Inflammatory macrophage (primary cell): Measurements from ENCODE around the gene FKBP4.
"Not testable (repeated sequence)": the region's sequence is repeated elsewhere in the genome, so short reads cannot be mapped to it uniquely, and the experiment has no call there.

Source experiments
- DNase-seq, 2 donors: peaks; one replicate each; pipeline ENCODE4 v3.0.0-alpha.2; 2020 to 2022
- total RNA-seq, 18 experiments: gene quantifications; one replicate each; lab custom pipeline; 2026; ENCODE audit warnings: mixed read lengths in 6 of 18, inconsistent platforms in 2 of 18; lab: John Stamatoyannopoulos, UW

Gene FKBP4, protein sequence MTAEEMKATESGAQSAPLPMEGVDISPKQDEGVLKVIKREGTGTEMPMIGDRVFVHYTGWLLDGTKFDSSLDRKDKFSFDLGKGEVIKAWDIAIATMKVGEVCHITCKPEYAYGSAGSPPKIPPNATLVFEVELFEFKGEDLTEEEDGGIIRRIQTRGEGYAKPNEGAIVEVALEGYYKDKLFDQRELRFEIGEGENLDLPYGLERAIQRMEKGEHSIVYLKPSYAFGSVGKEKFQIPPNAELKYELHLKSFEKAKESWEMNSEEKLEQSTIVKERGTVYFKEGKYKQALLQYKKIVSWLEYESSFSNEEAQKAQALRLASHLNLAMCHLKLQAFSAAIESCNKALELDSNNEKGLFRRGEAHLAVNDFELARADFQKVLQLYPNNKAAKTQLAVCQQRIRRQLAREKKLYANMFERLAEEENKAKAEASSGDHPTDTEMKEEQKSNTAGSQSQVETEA
- total RNA-seq: 21.4 to 85.9 (median 59.0) reads per million in 18 experiments

DNA sequence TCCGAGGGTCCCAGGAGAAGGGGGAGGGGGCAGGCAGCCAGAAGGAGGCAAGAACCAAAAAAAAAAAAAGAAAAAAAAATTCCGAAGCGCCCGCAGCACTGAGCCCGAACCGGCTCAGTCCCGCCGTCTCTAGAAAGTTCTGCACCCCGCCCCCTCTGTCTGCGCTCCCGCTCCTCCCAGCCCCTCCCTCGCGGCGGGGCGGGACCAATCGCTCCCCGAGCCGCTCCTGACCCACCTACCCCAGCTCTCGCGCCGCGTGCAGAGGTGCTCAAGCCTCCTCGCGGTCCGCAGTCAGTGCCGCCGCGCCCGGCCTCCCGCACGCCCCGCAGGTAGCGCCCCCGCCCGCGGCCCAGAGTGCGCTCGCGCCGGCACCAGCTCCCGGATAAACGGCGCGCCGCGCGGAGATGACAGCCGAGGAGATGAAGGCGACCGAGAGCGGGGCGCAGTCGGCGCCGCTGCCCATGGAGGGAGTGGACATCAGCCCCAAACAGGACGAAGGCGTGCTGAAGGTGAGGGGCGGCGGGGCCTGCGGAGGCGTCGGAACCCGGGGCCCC lies at the start of gene FKBP4:
Gene FKBP4, plus strand, starts transcription at position 235 of the 554 bp plus-strand sequence. Its CDS starts 170 bp downstream, at position 405.
- peak; percentile 76 to 85 for DNase-seq

DNA sequence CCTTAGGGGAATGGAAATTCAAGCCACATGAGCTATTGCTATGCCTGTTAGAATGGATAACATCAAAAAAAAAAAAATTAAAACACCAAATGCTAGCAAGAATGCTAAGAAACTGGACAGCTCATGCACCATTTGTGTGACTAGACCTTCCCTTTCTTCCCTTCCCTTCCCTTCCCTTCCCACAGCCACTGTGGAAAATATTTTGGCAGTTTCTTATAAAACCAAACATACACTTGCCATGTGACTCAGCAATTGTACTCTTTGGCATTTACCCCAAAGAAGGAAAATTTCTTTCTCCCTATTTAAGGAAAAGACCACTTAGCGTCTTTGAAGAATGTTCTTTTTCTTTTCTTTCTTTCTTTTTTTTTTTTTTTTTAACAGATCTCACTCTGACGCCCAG lies 49.1 kb upstream of the FKBP4 start:
- DNase-seq: no peak

DNA sequence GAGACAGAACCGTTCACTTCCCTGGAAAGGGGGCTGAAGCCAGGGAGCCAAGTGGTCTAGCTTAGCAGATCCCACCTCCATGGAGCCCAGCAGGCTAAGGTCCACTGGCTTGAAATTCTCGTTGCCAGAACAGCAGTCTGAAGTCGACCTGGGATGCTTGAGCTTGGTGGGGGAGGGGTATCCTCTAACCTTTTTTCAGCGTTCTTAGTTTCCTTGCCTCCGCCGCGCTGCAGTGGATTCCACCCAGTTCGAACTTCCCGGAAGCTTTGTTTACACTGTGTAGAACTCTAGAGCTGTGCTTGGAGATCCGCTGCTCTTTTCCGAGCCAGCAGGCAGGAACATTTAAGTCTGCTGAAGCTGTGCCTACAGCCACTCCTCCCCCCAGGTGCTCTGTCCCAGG lies 45.2 kb upstream of the FKBP4 start:
- no peak for DNase-seq

DNA sequence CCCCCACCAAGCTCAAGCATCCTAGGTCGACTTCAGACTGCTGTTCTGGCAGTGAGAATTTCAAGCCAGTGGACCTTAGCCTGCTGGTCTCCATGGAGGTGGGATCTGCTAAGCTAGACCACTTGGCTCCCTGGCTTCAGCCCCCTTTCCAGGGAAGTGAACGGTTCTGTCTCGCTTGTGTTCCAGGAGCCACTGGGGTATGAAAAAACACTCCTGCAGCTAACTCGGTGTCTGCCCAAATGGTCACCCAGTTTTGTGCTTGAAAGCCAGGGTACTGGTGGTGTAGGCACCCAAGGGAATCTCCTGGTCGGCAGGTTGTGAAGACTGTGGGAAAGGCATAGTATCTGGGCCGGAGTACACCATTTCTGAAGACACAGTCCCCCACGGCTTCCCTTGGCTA lies 44.6 kb upstream of the FKBP4 start:
- no peak for DNase-seq

DNA sequence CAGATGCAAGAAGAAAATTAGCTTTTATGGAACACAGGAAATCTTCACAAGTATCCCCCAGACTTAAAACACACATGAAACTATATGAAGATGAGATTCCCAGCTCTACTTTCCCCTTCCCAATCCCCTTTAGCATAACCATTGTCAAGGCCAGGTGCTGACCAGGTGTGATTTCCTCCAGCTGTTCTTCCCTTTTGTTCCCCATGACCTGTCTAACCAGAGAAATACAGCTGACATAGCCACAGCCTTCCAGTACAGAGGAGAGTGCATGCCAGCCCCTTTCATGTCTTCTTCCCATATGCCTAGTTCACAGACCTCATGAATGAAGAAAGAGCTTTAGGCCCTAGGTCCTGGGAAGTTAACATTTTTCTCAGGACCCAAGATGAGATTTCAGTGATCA lies 43.5 kb upstream of the FKBP4 start:
- no peak for DNase-seq

DNA sequence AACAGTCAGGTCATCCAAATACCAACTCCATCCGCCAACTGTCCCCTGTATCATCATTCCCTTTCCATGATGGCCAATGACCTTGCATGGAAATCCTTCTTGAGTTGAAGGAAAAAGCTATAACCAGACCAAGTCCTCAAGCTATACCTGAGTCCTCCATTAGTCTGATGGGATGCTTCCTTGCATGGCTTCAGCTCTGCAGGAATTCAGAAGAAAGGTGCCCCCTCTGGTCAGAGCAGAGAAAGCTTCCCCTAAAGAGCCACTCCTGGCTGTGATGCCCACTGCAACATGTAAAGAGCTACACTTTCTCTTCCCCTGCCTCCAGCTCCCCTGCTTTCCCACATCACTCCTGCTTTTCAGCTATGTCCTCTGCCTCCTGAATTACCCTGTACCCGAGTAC lies 43.1 kb upstream of the FKBP4 start:
- DNase-seq: no peak

DNA sequence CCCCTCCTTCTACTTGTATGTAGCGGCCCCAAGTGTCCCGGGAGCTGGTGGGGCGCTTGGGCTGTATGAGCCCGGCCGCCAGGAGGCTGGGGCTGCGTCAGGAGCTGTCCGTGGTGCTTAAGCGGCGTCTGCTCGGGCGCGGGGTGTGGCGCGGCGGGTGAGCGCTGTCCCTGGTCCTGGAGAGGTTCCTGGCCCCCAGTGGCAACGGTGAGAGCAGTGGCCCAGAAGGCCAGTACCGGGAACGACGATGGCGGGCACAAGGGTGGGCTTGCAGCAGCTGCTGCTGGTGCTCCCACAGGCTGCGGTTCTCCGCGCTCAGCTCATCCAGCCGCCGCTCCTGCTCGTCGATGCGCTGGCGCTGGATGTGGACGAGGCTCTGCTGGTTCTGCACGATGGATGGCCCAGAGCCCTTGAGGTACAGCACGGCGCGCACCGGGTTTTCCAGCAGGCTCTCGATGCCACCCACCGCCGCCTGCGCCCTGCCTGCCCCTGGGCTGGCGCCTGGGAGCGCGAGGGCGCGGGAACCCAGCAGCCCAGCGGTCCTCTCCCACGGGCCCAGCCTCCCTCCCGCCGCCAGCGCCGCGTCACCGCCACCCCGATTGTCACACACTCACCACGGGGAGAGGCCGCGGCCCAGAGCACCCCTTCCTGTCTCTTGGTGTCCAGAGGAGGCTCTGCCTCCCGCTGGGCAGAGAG lies 41.9 kb upstream of the FKBP4 start:
- peak; percentile 71 to 77 for DNase-seq

DNA sequence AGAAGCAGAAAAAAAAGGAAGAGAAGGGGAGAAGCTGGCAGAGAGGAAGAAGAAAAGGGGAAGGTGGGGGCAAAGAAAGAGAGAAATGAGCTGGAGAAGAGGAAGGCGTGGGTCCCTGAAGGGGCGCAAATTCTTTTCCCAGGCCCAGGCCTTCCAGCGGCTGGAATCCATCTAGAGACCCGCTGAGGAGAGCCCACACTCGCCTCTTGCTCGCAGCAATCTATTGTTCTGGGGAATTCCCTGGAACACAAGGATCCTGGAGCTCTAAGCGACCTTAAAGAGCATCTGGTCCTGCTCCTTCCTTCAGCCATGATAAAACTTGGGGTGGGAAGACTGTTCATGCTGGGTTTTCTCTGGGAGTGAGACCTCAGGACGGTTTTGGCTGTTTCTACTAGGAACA lies 41.2 kb upstream of the FKBP4 start:
- no peak for DNase-seq

DNA sequence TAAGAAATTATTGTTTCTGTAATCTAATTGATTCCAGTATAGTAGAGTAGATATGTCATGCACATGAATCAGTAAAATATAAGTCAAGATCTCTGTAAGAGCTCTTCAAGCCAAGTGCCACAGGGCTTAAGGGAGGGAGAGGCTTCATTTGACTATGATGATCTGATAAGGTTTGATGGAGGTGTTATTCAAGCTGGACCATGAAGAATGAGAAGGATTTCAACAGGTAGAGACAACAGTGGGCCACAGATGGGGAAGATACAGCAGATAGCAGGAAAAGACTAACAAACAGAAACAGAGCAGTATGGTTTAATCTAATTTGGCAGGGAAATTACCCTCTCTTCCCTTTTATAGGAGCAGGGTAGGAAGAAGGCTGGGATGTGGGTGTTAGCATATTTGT lies 40.6 kb upstream of the FKBP4 start:
- no peak for DNase-seq

DNA sequence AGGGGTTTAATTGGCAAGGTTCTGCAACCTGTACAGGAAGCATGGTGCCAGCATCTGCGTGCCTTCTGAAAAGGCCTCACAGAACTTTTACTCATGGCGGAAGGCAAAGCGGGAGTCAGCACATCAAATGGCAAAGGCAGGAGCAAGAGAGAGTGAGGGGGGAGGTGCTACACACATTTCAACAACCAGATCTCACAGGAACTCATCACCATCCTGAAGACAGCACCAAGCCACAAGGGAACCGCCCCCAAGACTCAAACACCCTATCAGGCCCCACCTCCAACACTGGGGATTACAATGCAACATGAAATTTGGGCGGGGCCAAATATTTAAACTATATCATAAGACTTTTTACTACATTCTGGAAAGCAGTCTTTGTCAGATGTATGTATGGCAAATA lies 38.0 kb upstream of the FKBP4 start:
- no peak for DNase-seq

DNA sequence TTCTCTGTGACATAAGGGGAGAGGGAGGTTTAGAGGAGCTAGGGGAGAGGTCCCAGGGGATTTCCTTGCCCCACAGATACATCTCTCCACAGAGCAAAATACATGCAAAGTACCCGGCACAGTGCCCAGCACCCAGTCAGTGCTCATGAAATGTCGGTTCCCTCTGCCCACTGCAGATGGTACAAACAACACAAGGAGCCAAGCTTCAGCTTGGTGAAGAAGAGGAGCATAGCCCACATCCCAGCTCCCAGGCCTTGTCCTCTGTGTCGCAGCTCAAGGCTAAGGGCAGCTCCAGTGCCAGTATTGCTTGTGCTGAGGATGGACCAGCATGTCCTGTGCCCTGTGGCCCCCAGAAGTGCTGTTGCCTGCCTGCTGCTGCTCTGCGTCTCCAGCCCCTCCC lies 35.0 kb upstream of the FKBP4 start:
- DNase-seq: no peak

DNA sequence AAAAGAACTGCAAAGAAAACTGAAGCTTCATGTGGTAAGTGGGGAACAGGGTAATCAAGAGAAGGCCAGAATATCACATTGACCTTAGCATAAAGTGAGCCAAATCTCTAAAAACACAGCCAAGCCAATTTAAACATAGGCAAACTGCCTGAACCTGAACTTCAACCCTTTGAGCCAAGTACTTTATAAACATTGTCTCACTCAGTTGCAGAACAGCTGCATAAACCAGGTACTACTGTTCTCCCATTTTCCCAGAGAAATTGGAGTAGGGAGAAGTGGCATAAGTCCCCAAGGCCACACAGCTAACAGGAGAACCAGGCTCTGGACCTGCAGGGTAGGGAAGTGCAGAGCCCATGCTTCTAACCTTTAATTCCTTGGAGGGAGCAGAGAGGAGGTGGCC lies 30.4 kb upstream of the FKBP4 start:
- DNase-seq: no peak

DNA sequence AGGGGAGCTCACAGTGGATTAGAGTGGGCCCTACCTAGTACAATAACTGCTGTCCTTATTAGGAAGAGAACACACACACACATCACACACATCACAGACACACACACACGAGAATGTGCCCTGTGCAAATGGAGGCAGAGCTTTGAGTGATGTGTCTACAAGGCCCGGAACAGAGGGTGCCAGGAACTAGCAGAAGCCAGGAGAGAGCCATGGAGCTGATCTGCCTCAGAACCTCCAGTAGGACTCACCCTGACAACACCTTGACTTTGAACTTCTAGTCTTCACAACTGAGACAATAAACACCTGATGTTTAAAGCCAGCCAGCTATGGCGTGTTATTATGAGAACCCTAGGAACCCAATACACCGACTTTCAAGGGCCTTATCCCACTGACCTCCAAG lies 29.7 kb upstream of the FKBP4 start:
- no peak for DNase-seq

DNA sequence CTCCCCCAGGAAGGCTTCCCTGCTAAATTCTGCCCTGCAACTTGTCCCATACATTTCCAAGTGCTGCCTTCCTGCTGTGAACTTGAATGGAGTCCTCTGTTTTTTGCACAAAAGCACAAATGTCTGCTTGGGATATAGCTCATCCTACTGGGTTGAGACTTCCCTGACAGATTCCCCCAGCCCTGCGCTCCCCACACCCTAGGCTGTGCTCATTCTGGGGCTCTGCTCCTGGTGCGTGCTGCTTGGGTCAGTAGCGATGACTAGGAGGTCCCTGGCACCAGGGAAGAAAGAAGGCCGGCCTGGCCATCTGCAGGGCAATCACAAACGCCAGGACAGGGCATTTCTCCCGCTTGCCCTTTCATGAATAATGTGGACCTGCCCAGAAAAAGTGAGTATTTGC lies 29.2 kb upstream of the FKBP4 start:
- no peak for DNase-seq

DNA sequence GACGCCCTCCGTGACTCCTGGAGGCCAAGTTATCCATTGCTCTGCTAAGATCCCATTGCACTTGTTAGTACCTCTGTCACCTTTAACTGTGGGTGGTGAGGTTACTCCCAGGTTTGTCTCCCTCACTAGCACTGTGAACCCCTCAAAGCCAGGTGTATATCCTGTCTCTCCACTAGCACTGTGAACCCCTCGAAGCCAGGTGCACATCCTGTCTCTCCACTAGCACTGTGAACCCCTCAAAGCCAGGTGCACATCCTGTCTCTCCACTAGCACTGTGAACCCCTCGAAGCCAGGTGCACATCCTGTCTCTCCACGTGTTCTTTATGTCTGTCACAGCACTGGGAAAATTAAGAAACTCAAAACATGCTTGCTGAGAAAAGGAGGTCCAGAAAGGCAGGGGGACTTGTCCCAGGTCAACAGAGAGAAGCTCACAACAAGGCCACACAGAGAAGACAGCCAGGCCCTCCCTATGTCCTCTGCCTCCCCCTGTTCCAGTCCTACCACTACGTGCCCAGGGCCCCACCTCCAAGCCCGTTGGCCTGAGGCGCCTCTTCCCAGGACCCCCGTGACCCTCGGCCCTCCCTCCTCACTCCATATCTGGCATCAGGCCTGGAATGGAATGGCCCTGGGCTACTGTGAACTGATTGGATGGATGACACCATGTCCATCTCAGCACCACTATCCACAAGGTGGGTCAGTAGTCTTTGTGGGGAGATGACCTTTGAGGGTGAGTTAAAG lies 26.4 kb upstream of the FKBP4 start:
- no peak for DNase-seq

DNA sequence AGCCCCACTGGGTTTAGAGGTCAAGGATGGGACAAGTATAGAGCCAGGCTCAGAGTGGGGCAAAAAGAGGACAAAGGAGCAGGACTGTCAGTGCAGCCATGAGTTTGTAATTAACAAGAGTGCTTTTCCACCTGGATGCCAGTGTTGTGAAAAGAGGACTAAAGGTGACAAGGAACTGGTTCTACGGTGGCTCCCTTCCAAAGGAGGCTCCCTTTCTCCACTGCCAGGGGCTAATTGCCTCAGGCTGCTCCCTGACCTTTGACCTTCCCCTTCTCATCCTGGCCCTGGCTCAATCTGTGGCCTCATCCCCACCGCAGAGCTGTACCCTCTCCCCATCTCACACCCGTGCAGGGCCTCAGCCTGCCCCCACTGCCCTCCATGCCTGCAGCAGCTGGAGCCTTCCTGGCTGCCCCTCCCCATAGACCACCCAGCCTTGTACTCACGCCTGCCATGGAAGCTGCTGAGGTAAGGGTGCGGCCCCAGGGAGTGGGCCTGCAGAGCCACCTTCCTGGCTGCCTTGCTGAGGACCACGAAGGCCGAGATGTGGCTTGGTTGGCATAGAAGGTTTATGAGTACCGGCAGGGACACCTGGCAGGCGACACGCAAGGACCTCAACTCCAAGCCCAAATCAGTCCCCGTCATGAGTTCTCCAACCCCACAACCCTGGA lies 24.8 kb upstream of the FKBP4 start:
- no peak for DNase-seq

DNA sequence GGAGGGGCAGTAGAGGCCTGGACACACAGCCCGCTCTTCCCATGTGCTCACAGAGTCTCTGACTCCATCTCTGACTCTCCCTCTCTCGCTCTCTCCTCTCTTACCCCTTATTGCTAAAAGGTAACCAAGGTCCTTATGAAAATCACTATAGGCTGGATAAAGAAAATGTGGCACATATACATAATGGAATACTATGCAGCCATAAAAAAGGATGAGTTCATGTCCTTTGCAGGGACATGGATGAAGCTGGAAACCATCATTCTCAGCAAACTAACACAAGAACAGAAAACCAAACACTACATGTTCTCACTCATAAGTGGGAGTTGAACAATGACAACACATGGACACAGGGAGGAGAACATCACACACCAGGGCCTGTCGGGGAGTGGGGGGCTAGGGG lies 24.2 kb upstream of the FKBP4 start:
- DNase-seq: not testable (repeated sequence)

DNA sequence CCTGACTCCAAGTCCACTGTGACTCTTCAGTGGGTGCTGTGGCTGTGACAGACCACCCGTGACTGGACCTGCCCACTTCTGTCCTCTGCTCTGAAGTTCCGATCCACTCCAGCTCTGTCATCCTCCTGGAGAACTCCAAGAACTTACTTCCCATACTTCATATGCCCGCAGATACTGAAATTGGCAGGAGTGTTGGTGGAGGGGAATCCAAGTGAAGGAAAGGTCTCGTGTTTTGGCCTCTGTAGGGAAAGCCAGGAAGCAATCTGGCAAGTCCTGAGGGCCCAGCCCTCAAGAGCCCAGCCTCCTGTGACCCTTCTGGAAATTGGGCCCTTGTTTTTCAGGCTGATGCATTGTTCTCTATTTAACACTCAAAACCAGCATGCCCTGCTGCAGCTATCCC lies 22.4 kb upstream of the FKBP4 start:
- no peak for DNase-seq

DNA sequence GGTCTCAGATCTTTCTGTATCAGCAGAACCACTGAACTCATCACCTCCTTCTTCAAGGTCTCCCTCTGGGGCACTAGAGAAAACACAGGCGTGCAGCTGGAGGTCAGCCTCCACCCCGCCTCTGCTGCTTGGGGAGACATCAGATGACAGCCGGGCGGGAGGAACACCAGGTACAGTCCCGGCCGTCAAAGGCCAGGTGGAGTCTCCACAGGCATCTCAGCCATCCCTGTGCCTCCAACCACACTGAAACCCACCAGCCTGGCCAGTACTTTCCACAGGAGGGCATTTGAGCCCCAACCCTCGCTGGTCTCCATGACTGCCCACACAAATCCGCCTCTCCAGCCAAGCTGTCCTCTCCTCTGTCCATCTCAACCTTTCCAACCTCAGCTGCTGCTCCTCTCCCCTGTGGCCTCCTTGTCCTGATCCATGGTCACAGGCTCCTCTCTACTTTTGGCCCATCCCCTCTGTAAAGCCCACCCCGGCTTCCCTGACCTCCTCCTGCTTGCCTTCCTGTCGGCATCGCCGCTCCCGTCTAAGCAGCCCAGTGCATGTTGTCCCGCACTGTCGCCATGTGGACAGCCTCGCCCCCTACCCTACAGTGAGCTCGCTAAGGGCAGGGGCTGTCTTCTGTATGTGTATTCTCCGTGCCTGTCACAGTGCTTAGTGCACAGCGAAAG lies 21.4 kb upstream of the FKBP4 start:
- no peak for DNase-seq

DNA sequence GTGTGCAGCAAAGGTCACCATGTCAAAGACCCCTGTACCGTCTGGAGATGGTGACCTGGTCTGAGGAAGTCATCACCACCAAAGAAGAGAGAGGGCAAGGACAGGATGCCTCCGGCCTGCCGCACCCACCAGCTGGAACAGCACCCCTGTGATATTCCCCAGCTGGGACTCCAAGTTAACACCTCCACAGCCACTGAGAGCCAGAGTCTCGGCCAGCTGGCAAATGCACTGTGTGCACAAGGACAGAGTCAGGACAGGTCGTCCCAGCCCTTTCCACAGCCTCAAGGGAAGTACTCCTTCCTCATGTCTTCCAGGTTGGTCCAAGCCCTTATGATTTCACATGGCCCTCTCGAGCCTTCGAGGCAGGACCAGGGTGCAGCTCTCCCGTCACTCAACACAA lies 19.3 kb upstream of the FKBP4 start:
- no peak for DNase-seq

DNA sequence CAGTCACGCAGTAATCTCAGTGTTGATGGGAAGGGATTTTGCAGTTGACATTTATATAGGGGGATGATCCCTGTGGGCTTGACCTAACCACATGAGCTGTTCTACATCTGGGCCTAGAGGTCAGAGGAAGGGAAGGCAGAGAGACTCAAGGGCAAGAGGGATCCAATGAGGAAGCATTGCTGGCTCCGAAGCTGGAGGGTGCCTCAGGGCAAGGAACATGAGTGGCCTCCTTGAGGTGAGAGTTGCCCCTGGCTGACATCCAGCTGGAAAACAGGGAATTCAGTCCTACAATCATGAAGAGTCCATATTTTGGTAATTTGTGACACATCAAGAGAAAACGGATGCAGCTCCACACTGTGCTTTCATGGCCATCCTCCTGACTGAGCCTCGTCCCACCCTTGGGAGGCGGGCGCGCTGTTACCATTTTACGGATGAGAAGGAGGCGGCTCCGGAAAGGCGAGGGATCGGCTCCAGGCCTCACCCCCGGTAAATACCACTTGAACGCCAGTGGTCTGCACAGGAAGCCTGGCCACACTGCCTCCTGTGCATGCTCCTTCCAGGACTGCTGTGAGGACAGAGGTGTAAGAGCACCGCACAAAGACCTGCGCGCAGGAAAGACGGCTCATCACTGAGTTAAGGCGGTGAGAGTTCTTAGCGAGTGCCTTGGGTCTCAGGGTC lies 18.5 kb upstream of the FKBP4 start:
- DNase-seq: no peak
